K562 (cell line): ENCODE data around the gene ENPP6. TPM values are rescaled to one million over a fixed set of nuclear protein-coding genes. Genes with fewer than 3 reads are reported as not detected.

ENCODE experiments used
- ATAC-seq: fragments of 200-7000 bp; cut with Tn5 transposase; 3 replicates; pipeline ENCODE4 v1.9.1; 2020; ENCODE audit warnings: moderate library complexity
- BruUV-seq: library from RNA; stranded (reverse); fragments of 400-500 nt; replicated peaks from 2 replicates; lab custom pipeline; 2021; lab: Mats Ljungman, UMichigan
- CTCF ChIA-PET: fragments of 300-600 bp; formaldehyde crosslinking; extraction: SDS; loops from one replicate; lab custom pipeline; 2021; ENCODE audit warnings: low intra/inter-chr PET ratio; lab: Yijun Ruan, JAX
- POLR2A ChIA-PET: fragments of 300-600, 350-650 bp; sonication (Branson Sonifier 250); formaldehyde crosslinking; extraction: SDS; loops from one replicate; lab custom pipeline; 2021; ENCODE audit warnings: antibody characterized with exemption, inconsistent platforms; lab: Yijun Ruan, JAX
- DNase-seq, 4 experiments: peaks; one replicate each; pipeline versions ENCODE4 v3.0.0 to v3.0.0-alpha.2; 2011 to 2018; ENCODE audit warnings: low spot score in 3 of 4, mixed read lengths in 3 of 4; ENCODE audit errors: extremely low read depth in 1 of 4
- FAIRE-seq: peaks from 2 replicates; lab custom pipeline; 2011; peaks lifted over from hg19 to GRCh38; lab: Jason Lieb, UNC
- H2AFZ ChIP-seq: 2 replicates; pipeline ENCODE4 v1.6.0; 2011; ENCODE audit warnings: low read depth, low read length, control low read depth, inconsistent platforms
- H3K27ac ChIP-seq: fragments of 200-600 bp; 3 replicates; pipeline ENCODE4 v1.8.0; 2011; ENCODE audit warnings: low read depth, mild to moderate bottlenecking, control low read depth, inconsistent platforms, low read length, moderate library complexity, mixed read lengths; ENCODE audit errors: extremely low read depth
- H3K27me3 ChIP-seq, 2 experiments: fragments of 300-600 bp in 1 of 2; 2 replicates in 1 of 2; 3 replicates in 1 of 2; pipeline versions ENCODE4 v1.6.0 to v1.8.0; 2011; ENCODE audit warnings: inconsistent platforms in 2 of 2, low read length in 2 of 2, mild to moderate bottlenecking in 1 of 2, mixed read lengths in 1 of 2, moderate library complexity in 1 of 2; ENCODE audit not compliant: control insufficient read depth in 2 of 2, insufficient read depth in 2 of 2
- H3K36me3 ChIP-seq: fragments of 300-600 bp; 3 replicates; pipeline ENCODE4 v1.8.0; 2011; ENCODE audit warnings: mild to moderate bottlenecking, low read length, inconsistent platforms; ENCODE audit not compliant: control insufficient read depth, insufficient read depth
- H3K4me1 ChIP-seq, 2 experiments: fragments of 200-600 bp in 1 of 2; replicated peaks in 1 of 2; 2 replicates in 1 of 2; 3 replicates in 1 of 2; pipeline versions ENCODE4 v1.5.1 to v1.8.0; 2011; ENCODE audit warnings: inconsistent platforms in 2 of 2, low read length in 2 of 2, mild to moderate bottlenecking in 1 of 2, mixed read lengths in 1 of 2, moderate library complexity in 1 of 2; ENCODE audit not compliant: control insufficient read depth in 2 of 2, insufficient read depth in 2 of 2
- H3K4me2 ChIP-seq: 2 replicates; pipeline ENCODE4 v1.6.1; 2011; ENCODE audit warnings: low read length, control low read depth, inconsistent platforms, mixed read lengths; ENCODE audit not compliant: insufficient read depth
- H3K4me3 ChIP-seq: fragments of 200-600 bp; sonication (generic), shearing (Covaris generic); 2 replicates; pipeline ENCODE4 v1.5.1; 2016; ENCODE audit warnings: control low read depth, inconsistent platforms
- H3K79me2 ChIP-seq: fragments of 200-600 bp; 3 replicates; pipeline ENCODE4 v1.8.0; 2011; ENCODE audit warnings: low read length, inconsistent platforms; ENCODE audit not compliant: control insufficient read depth, insufficient read depth
- H3K9ac ChIP-seq, 2 experiments: 2 replicates each; pipeline versions ENCODE4 v1.6.0 to v1.6.1; 2011; ENCODE audit warnings: low read depth in 2 of 2, low read length in 2 of 2, control low read depth in 1 of 2, inconsistent platforms in 1 of 2, mild to moderate bottlenecking in 1 of 2, mixed read lengths in 1 of 2; ENCODE audit not compliant: insufficient read depth in 1 of 2
- H3K9me1 ChIP-seq: one replicate; pipeline ENCODE4 v1.6.0; 2011; ENCODE audit warnings: inconsistent platforms, mild to moderate bottlenecking, low read length, moderate library complexity; ENCODE audit not compliant: control insufficient read depth, insufficient read depth
- H3K9me3 ChIP-seq: replicated peaks from 2 replicates; pipeline ENCODE4 v1.5.1; 2011; ENCODE audit warnings: low read depth, low read length, inconsistent platforms; ENCODE audit not compliant: control insufficient read depth, insufficient read depth
- H4K20me1 ChIP-seq: replicated peaks from 2 replicates; pipeline ENCODE4 v1.6.1; 2011; ENCODE audit warnings: low read length, inconsistent platforms, mixed read lengths; ENCODE audit not compliant: control insufficient read depth, insufficient read depth
- CAMTA2 ChIP-seq: fragments of 250-450 bp; sonication (Bioruptor Pico); conservative IDR thresholded peaks from 2 replicates; pipeline ENCODE4 v1.5.1; 2022
- HEY1 ChIP-seq: fragments of 250-450 bp; sonication (Bioruptor Pico); IDR thresholded peaks from 2 replicates; pipeline ENCODE4 v1.5.0; 2020; ENCODE audit warnings: mild to moderate bottlenecking, moderate library complexity, borderline replicate concordance
- KDM4B ChIP-seq, 2 experiments: fragments of 450-650 bp in 1 of 2; sonication (generic) in 1 of 2; IDR thresholded peaks; 2 replicates each; pipeline ENCODE4 v1.6.1; 2016 to 2017; ENCODE audit warnings: borderline replicate concordance in 2 of 2, antibody characterized with exemption in 1 of 2, low read depth in 1 of 2, mild to moderate bottlenecking in 1 of 2
- MAFF ChIP-seq: IDR thresholded peaks from 2 replicates; pipeline ENCODE4 v1.6.1; 2012; ENCODE audit warnings: low read length, improper control_type of control experiment
- NFIC ChIP-seq: fragments of 450-650 bp; IDR thresholded peaks from 2 replicates; pipeline ENCODE4 v1.6.1; 2017; ENCODE audit warnings: mild to moderate bottlenecking, inconsistent platforms
- NFRKB ChIP-seq: fragments of 450-650 bp; IDR thresholded peaks from 2 replicates; pipeline ENCODE4 v1.6.1; 2016; ENCODE audit warnings: low read depth
- NR1H2 ChIP-seq: sonication (generic); formaldehyde crosslinking; IDR thresholded peaks from 2 replicates; pipeline ENCODE4 v1.4.0; 2020; ENCODE audit warnings: mild to moderate bottlenecking, missing genetic modification reagents
- SMAD2 ChIP-seq: fragments of 150-350 bp; IDR thresholded peaks from 2 replicates; pipeline ENCODE4 v1.6.1; 2014; ENCODE audit warnings: low read depth, mild to moderate bottlenecking, low read length
- SMAD4 ChIP-seq: fragments of 250-450 bp; sonication (Bioruptor Pico); conservative IDR thresholded peaks from 2 replicates; pipeline ENCODE4 v1.8.0; 2021; ENCODE audit warnings: inconsistent platforms, mild to moderate bottlenecking, moderate library complexity
- SNRNP70 ChIP-seq: fragments of 200-400 bp; formaldehyde crosslinking; optimal IDR thresholded peaks from 2 replicates; pipeline ENCODE3; 2017; ENCODE audit warnings: low read depth, low read length
- TAF7 ChIP-seq: fragments of 450-650 bp; IDR thresholded peaks from 2 replicates; pipeline ENCODE4 v1.6.1; 2016; ENCODE audit warnings: missing genetic modification characterization, missing compliant biosample characterization
- TFAM ChIP-seq: fragments of 250-450 bp; sonication (Bioruptor Pico); conservative IDR thresholded peaks from 2 replicates; pipeline ENCODE4 v1.5.0; 2021; ENCODE audit warnings: mild to moderate bottlenecking, moderate library complexity
- U2AF1 ChIP-seq: fragments of 200-400 bp; formaldehyde crosslinking; optimal IDR thresholded peaks from 2 replicates; pipeline ENCODE3; 2017; ENCODE audit warnings: mild to moderate bottlenecking, low read depth, low read length, moderate library complexity
- U2AF2 ChIP-seq: fragments of 200-400 bp; formaldehyde crosslinking; optimal IDR thresholded peaks from 2 replicates; pipeline ENCODE3; 2017; ENCODE audit warnings: low read depth, mild to moderate bottlenecking, low read length
- XRCC4 ChIP-seq: IDR thresholded peaks from one replicate; pipeline ENCODE4 v1.6.1; 2011; ENCODE audit not compliant: insufficient read depth, insufficient read length; ENCODE audit errors: extremely low read depth
- ZFP36 ChIP-seq: fragments of 150-350 bp; IDR thresholded peaks from 2 replicates; pipeline ENCODE4 v1.6.1; 2018; ENCODE audit warnings: low read length, low read depth; ENCODE audit not compliant: partially characterized antibody
- ZNF3 ChIP-seq: fragments of 250-450 bp; sonication (Bioruptor Pico); IDR thresholded peaks from 2 replicates; pipeline ENCODE4 v1.5.0; 2021; ENCODE audit warnings: mild to moderate bottlenecking, moderate library complexity
- ZNF436 ChIP-seq: fragments of 250-450, 450-650 bp; sonication (Bioruptor Pico); formaldehyde crosslinking; IDR thresholded peaks from 2 replicates; pipeline ENCODE4 v1.7.0; 2020; ENCODE audit warnings: mild to moderate bottlenecking
- ZNF766 ChIP-seq: fragments of 200-800 bp; sonication (Bioruptor generic); conservative IDR thresholded peaks from 2 replicates; pipeline ENCODE4 v1.6.1; 2016; ENCODE audit warnings: missing genetic modification characterization, missing compliant biosample characterization
- WGBS: fragments of 100-300 bp; shearing (Covaris generic); methylation state at CpG from one replicate; pipeline ENCODE4 v1.1.6; 2016; ENCODE audit warnings: low coverage, mixed read lengths; ENCODE audit not compliant: insufficient coverage; ENCODE audit errors: missing lambda C conversion rate; 5-methylcytosine and 5-hydroxymethylcytosine counted together
- in situ Hi-C: fragments of 300-500 bp; cut with MboI; formaldehyde crosslinking; loops from 4 replicates; pipeline ENCODE4 v1.15.0; 2018; ENCODE audit warnings: inconsistent platforms, mixed read lengths
- intact Hi-C: fragments of 100-400 bp; cut with micrococcal nuclease; formaldehyde crosslinking; loops from 2 replicates; pipeline ENCODE4 v1.14.2; 2022
- polyA plus RNA-seq, 8 experiments: library from polyadenylated mRNA; depleted of rRNA in 4 of 8; stranded (reverse) in 5 of 8; unstranded in 3 of 8; fragments of >200 nt; fragmentation: Nextera tagmentation in 2 of 8; fragmentation: Illumina TruSeq in 1 of 8; extraction: Ambion mirVana in 2 of 8; extraction: Trizol in 1 of 8; gene quantifications; 2 replicates each; pipeline versions ENCODE4 v1.2.1 to v1.2.3, GENCODE V29; 2011 to 2014; ENCODE audit warnings: inconsistent platforms in 1 of 8, missing spikeins in 1 of 8
- total RNA-seq, 7 experiments: library from RNA; depleted of rRNA in 6 of 7; stranded (reverse); fragments of >200 nt in 6 of 7; fragmentation: Illumina TruSeq in 2 of 7; extraction: Trizol in 2 of 7; gene quantifications; 2 replicates each; pipeline versions ENCODE4 v1.2.1 to v1.2.3, GENCODE V29; 2011 to 2021; ENCODE audit warnings: low replicate concordance in 1 of 7

The ENPP6 gene
- total and polyA plus RNA-seq, 9 of the 15 experiments (the other 6 are each of a cell fraction or from before 2014, with no cell fraction given), result 0.29 TPM; not detected in 8

- Histone ChIP-seq H3K36me3 (no peaks in the 10 kb centered on the region), H3K4me3 (no peak overlapping the region), H3K9me1 (no peaks in the 10 kb centered on the region), H3K27me3 (peaks cover 0 to 27% of the 10 kb centered on the region in 2 experiments; a peak in 4 of 5 replicates), H4K20me1 (no peaks in the 10 kb centered on the region), H3K9ac (no peak overlapping the region), H3K4me1 (no peaks in the 10 kb centered on the region), H3K9me3 (no peaks in the 10 kb centered on the region), H2AFZ (no peak overlapping the region), H3K79me2 (no peaks in the 10 kb centered on the region), H3K4me2 (no peak overlapping the region), H3K27ac (no peak overlapping the region)
- no TSS peak for BruUV-seq
- ChIA-PET CTCF (no interaction called here), POLR2A (no interaction called here)
- whole genome bisulfite sequencing, result 0% methylated on average over 5 of the region's 5 CpGs
- intact Hi-C loops, result no loop called here
- DNase-seq (no peak), FAIRE-seq (no peak), ATAC-seq (no peak)
- TF ChIP-seq MAFF, result no peak
- TF ChIP-seq ZNF436 (CRISPR knock-in tag), result no peak
- no peak for TF ChIP-seq ZNF766 (CRISPR knock-in tag)
- TF ChIP-seq SMAD4 (CRISPR knock-in tag), result no peak
- no peak for TF ChIP-seq SNRNP70
- TF ChIP-seq NFRKB, result no peak
- no peak for TF ChIP-seq U2AF2
- no peak for TF ChIP-seq TAF7 (tag)
- TF ChIP-seq SMAD2, result no peak
- no peak for TF ChIP-seq NR1H2 (CRISPR knock-in tag)
- no peak for TF ChIP-seq KDM4B (IDR thresholded peaks at IDR 0.05; ENCODE audit: borderline replicate concordance in 2 of 2, low read depth in 1 of 2)
- TF ChIP-seq XRCC4, result no peak
- no peak for TF ChIP-seq HEY1 (CRISPR knock-in tag)
- no peak for TF ChIP-seq NFIC
- TF ChIP-seq ZNF3 (CRISPR knock-in tag), result no peak
- no peak for TF ChIP-seq CAMTA2 (CRISPR knock-in tag)
- no peak for TF ChIP-seq U2AF1
- no peak for TF ChIP-seq ZFP36
- TF ChIP-seq TFAM (CRISPR knock-in tag), result no peak
- in situ Hi-C loops, result no loop called here
These were observed 152.8 kb downstream of the ENPP6 start for GRCh38 chr4:184064877-184065276.
